SH-SY5Y (cell line): ENCODE data around the gene ASB7.

Experiments
- GATA2 ChIP-seq: IDR thresholded peaks from 2 replicates; pipeline ENCODE4 v1.6.1; 2011; ENCODE audit warnings: mild to moderate bottlenecking, low read depth, low read length
- GATA3 ChIP-seq: IDR thresholded peaks from 2 replicates; pipeline ENCODE4 v1.6.1; 2011; ENCODE audit warnings: low read depth, mild to moderate bottlenecking, low read length, moderate library complexity

GRCh38 chr15:100631831-100632230, 29.4 kb downstream of the ASB7 start:
- TF ChIP-seq GATA3 (no peak), GATA2 (no peak)
